Measurements from ENCODE around the gene NDUFB10.

The NDUFB10 gene

DNA sequence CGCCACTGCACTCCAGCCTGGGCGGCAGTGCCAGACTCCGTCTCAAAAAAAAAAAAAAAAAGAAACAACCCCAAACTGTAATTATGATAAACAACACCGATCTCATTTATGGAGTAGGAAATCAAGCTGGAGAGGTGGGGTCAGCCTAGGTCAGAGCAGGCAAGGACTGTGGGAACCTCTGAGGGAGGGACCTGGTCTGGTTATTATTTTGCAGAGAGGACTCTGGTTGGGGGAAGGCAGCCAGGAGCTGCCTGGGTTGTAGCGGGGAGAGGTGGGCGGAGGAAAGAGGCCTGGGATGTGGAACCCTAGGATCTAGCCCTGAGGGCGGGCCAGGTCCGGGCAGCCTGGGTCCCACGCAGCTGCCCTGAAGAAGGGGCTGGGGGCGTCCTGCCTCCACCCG, 30.2 kb upstream of the NDUFB10 start:
- DNase-seq (ENCODE audit: low read depth in 2 of 2) = peak in 1 of 2 donors; percentile 37
- H3K4me3 ChIP-seq (replicated peaks in 1 of 2; ENCODE audit: low read depth in 2 of 2, low read length in 2 of 2) = peak overlapping the region; percentile 46 to 55
- TF ChIP-seq, protein P1, sequence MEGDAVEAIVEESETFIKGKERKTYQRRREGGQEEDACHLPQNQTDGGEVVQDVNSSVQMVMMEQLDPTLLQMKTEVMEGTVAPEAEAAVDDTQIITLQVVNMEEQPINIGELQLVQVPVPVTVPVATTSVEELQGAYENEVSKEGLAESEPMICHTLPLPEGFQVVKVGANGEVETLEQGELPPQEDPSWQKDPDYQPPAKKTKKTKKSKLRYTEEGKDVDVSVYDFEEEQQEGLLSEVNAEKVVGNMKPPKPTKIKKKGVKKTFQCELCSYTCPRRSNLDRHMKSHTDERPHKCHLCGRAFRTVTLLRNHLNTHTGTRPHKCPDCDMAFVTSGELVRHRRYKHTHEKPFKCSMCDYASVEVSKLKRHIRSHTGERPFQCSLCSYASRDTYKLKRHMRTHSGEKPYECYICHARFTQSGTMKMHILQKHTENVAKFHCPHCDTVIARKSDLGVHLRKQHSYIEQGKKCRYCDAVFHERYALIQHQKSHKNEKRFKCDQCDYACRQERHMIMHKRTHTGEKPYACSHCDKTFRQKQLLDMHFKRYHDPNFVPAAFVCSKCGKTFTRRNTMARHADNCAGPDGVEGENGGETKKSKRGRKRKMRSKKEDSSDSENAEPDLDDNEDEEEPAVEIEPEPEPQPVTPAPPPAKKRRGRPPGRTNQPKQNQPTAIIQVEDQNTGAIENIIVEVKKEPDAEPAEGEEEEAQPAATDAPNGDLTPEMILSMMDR (IDR thresholded peaks at IDR 0.05; ENCODE audit: low read depth, low read length) = no peak

DNA sequence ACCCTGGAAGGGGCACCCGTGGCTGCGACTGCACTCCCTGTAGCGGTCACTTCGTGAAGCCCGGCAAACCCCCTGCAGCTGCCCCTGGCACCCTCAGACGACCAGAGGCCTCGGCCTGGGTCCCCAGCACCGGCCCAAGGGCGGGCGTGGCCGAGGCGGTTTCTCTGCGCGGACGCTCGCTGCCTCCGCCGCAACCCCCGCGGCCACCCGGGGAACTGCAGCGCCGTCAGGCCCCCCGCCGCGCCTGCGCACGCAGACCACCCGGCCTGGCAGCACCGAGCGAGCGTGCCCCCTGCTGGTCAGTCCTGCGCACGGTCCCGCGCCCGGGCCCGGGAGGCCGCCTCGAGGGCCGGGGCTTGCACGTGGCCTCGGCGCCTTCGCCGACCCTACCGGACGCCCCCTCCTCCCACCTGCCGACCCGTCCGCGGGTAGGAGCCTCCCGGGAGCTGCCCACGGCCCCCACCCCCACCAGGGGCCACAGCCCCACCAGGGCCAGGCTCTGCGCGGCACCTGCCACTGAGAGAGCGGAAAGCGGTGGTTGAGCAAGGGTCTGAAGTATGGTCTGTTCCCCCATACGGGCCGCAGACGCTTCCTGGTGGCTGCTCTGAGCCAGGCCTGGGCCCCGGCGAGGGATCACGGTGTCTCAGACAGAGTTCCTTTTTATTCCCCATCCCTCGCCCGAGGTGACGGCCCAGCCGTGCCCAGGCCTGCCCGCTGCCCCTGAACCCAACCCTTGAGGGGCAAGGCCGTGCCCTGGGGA, 29.6 kb upstream of the NDUFB10 start:
- TF ChIP-seq, protein P1 (IDR thresholded peaks at IDR 0.05; ENCODE audit: low read depth, low read length) = peak; percentile 36

DNA sequence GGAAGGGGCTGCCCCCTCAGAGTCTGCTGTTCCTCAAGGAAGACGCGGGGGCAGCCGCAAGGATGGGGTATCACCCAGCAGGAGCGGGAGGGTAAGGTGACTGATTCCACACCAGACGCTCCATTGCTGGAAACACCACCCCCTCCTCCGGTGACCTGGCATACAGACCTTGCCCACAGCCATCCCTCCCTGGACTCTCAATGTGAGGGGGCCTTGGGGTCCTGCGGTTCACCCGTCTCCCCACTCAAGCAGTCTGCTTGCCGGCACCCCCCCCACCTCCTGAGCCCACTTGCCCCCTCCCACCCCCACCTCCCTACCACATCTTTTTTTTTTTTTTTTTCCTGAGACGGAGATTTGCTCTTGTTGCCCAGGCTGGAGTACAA, 29.0 kb upstream of the NDUFB10 start:
- TF ChIP-seq, protein P1 (IDR thresholded peaks at IDR 0.05; ENCODE audit: low read depth, low read length) = no peak
- H3K4me3 ChIP-seq (replicated peaks in 1 of 2; ENCODE audit: low read depth in 2 of 2, low read length in 2 of 2) = no peak overlapping the region
- no peak for DNase-seq (ENCODE audit: low read depth in 2 of 2)

More for the DNA sequence above, 29.6 kb upstream of the NDUFB10 start:
- peak; percentile 79 to 88 for DNase-seq (ENCODE audit: low read depth in 2 of 2)
- H3K4me3 ChIP-seq (replicated peaks in 1 of 2; ENCODE audit: low read depth in 2 of 2, low read length in 2 of 2) = peak overlapping the region; percentile 46 to 55

DNA sequence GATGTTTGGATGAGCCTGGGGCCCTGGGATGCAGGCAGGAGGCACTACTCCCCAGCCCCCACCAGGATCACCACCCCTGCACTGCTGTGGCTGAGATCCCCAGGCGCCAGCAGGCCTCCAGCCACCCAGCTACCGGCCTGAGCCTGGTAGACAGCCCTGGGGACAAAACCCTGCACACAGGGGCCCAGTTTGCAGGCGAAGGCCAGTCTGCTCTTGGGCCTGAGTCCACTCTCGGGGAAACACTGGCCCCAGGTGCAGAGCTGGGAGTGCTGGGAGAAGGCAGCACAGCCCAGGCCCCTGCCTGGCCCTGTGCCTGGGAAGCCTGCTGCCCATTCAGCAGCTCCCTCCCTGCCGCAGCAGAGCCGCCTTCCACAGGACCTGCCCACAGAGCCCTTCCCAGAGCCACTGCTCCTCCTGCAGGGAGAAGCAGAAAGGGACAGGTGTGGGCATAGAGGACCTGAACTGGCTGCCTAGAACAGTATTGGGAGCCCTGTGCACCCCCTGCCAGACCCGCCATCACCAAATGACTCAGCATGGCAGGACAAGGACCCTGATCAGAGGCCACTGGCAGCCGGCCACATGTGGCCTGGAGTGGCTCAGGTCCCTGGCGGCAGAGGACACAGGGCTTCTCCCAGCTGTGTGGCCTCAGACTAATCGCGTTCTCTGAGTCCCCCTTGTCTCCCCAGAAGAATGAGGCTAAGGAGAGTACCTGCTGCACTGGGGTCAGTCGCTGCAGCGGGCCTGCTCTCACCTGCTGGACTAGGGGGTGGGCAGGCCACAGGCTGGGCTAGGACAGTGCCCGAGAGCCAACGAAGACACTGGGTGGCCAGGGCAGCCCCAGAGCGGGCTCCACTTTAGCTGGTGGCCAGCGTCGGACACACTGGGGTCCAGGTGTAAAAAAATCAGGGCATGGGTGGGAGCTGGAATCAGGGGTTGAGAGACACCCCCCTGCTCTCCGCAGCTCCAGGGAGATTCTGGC, 27.0 kb upstream of the NDUFB10 start:
- no peak for DNase-seq (ENCODE audit: low read depth in 2 of 2)
- TF ChIP-seq, protein P1 (IDR thresholded peaks at IDR 0.05; ENCODE audit: low read depth, low read length) = peak; percentile 6
- H3K4me3 ChIP-seq (replicated peaks in 1 of 2; ENCODE audit: low read depth in 2 of 2, low read length in 2 of 2) = no peak overlapping the region

DNA sequence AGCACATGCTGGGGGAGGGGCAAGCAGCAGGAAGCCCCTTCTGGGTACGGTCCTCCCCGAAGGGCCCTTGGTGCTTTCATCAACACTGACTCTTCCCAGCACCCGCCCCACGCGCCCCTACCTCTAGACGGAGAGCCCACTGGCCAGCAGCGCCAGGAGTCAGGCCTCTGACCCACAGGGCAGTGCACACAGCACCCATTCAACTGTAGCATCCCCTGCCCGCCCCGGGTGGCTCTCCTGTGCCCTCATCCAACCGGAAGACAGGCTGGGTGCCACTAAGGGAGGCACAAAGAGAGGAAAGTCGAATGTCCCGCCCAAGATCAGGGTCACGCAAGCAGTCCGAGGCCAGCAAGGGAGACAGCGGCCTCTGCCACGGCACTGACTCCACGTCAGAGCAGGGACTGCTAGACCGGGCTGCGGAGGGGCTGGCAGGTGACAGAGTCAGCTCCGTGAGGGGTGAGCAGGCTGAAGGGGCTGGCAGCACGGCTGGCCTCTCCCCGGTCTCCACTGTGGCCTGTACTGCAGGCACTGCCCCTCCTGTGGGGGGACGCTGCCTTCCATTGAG, 26.2 kb upstream of the NDUFB10 start:
- no peak overlapping the region for H3K4me3 ChIP-seq (replicated peaks in 1 of 2; ENCODE audit: low read depth in 2 of 2, low read length in 2 of 2)
- no peak for DNase-seq (ENCODE audit: low read depth in 2 of 2)
- TF ChIP-seq, protein P1 (IDR thresholded peaks at IDR 0.05; ENCODE audit: low read depth, low read length) = no peak

DNA sequence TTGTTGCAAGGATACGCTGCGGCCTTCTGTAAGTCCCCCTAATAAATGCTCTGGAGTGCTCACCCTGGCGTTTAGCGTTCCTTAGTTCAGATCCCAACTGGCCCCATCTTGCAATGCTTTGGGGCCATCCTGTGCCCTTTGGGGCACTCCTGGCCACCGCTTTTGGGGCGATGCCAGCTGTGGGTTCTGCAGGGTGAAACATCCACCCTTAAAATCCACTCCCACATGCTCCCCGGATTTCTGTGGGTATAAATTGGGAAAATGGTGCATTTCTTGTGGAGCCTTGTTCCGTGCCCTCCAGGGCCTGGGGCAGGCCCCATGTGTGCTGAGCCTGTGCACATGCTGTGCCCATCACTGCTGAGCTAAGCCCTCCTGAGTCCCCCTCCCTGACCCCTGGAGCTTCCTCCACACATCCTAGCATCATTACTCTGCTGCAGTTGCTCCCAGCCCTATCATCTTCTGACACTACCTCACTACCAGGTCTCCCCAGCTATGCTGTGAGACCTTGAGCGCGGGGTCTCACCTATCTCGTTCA, 22.3 kb upstream of the NDUFB10 start:
- no peak overlapping the region for H3K4me3 ChIP-seq (replicated peaks in 1 of 2; ENCODE audit: low read depth in 2 of 2, low read length in 2 of 2)
- TF ChIP-seq, protein P1 (IDR thresholded peaks at IDR 0.05; ENCODE audit: low read depth, low read length) = no peak
- no peak for DNase-seq (ENCODE audit: low read depth in 2 of 2)
